SH-SY5Y (cell line): ENCODE results near the gene MEF2D.

Experiments
- GATA2 ChIP-seq: IDR thresholded peaks from 2 replicates; pipeline ENCODE4 v1.6.1; 2011; ENCODE audit warnings: mild to moderate bottlenecking, low read depth, low read length
- GATA3 ChIP-seq: IDR thresholded peaks from 2 replicates; pipeline ENCODE4 v1.6.1; 2011; ENCODE audit warnings: low read depth, mild to moderate bottlenecking, low read length, moderate library complexity

DNA sequence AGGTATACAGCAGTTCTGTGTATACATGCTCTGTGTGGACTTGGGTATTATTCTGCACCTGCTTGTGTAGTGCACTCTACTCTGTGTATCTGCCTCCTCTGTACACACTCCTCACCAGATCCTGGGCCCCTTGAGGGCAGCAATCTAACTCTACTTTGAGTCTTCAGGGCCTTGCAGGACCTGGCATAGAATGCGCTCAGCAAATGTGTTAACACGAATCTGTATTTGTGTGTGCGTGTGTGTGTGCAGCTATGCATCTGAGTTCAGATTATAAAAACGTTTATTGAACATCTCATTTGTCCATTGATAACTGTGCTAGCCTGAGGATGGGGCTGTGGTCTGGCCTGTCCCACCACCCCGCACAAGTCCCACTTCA, 3.9 kb upstream of the MEF2D start:
- TF ChIP-seq GATA3 (no peak), GATA2 (no peak)
